Measurements from ENCODE around the gene SOX1.

The SOX1 gene

GRCh38 chr13:112073245-112074138, 6.5 kb downstream of the SOX1 start:
- DNase-seq = no peak

GRCh38 chr13:112074139-112074865, 7.4 kb downstream of the SOX1 start:
- DNase-seq = no peak

GRCh38 chr13:112077729-112078128, 10.8 kb downstream of the SOX1 start:
- no peak for DNase-seq

GRCh38 chr13:112078216-112078615, 11.3 kb downstream of the SOX1 start:
- DNase-seq = no peak

GRCh38 chr13:112078879-112079531, 12.1 kb downstream of the SOX1 start:
- no peak for DNase-seq

- DNase-seq = no peak
Observed at GRCh38 chr13:112079696-112080095, 12.7 kb downstream of the SOX1 start.

GRCh38 chr13:112083971-112084370, 17.0 kb downstream of the SOX1 start:
- no peak for DNase-seq

- no peak for DNase-seq
Observed at GRCh38 chr13:112092453-112092852, 25.5 kb downstream of the SOX1 start.

GRCh38 chr13:112095354-112095753, 28.4 kb downstream of the SOX1 start:
- DNase-seq = no peak

- DNase-seq = no peak
Observed at GRCh38 chr13:112096959-112097358, 30.0 kb downstream of the SOX1 start.

- DNase-seq = no peak
Observed at GRCh38 chr13:112097770-112098169, 30.8 kb downstream of the SOX1 start.

- no peak for DNase-seq
Observed at GRCh38 chr13:112098699-112099098, 31.8 kb downstream of the SOX1 start.

GRCh38 chr13:112101360-112101930, 34.5 kb downstream of the SOX1 start:
- no peak for DNase-seq

GRCh38 chr13:112102243-112102642, 35.3 kb downstream of the SOX1 start:
- no peak for DNase-seq

GRCh38 chr13:112103260-112103838, 36.4 kb downstream of the SOX1 start:
- no peak for DNase-seq

GRCh38 chr13:112103961-112104880, 37.3 kb downstream of the SOX1 start:
- no peak for DNase-seq

GRCh38 chr13:112104881-112105234, 37.9 kb downstream of the SOX1 start:
- no peak for DNase-seq

- no peak for DNase-seq
Observed at GRCh38 chr13:112105244-112105681, 38.3 kb downstream of the SOX1 start.

- DNase-seq = no peak
Observed at GRCh38 chr13:112105892-112106291, 38.9 kb downstream of the SOX1 start.

GRCh38 chr13:112106478-112107141, 39.7 kb downstream of the SOX1 start:
- DNase-seq = no peak

GRCh38 chr13:112107289-112107688, 40.3 kb downstream of the SOX1 start:
- no peak for DNase-seq
